HEK293 (cell line): ENCODE data around the gene ERF.

Source experiments
- KLF9 ChIP-seq: fragments of 450-650 bp; formaldehyde crosslinking; IDR thresholded peaks from 2 replicates; pipeline ENCODE4 v1.5.1; 2016; ENCODE audit warnings: missing biosample characterization, missing genetic modification characterization, low read depth
- MEIS1 ChIP-seq: sonication (generic); formaldehyde crosslinking; IDR thresholded peaks from 2 replicates; pipeline ENCODE4 v1.8.1; 2022; ENCODE audit warnings: missing genetic modification reagents, mild to moderate bottlenecking, borderline replicate concordance
- SCRT2 ChIP-seq: fragments of 450-650 bp; formaldehyde crosslinking; IDR thresholded peaks from 2 replicates; pipeline ENCODE4 v1.5.1; 2016; ENCODE audit warnings: missing biosample characterization, missing genetic modification characterization
- ZBTB21 ChIP-seq: fragments of 450-650 bp; formaldehyde crosslinking; IDR thresholded peaks from 2 replicates; pipeline ENCODE4 v1.5.1; 2017; ENCODE audit warnings: missing biosample characterization, missing genetic modification characterization
- ZFP37 ChIP-seq: fragments of 450-650 bp; formaldehyde crosslinking; IDR thresholded peaks from 2 replicates; pipeline ENCODE4 v1.5.1; 2016; ENCODE audit warnings: missing biosample characterization, missing genetic modification characterization
- ZNF10 ChIP-seq: fragments of 450-650 bp; formaldehyde crosslinking; IDR thresholded peaks from 2 replicates; pipeline ENCODE4 v1.5.1; 2017; ENCODE audit warnings: missing biosample characterization, missing genetic modification characterization
- ZNF140 ChIP-seq: fragments of 450-650 bp; formaldehyde crosslinking; IDR thresholded peaks from 2 replicates; pipeline ENCODE4 v1.5.1; 2016; ENCODE audit warnings: missing biosample characterization, missing genetic modification characterization
- ZNF174 ChIP-seq: fragments of 450-650 bp; formaldehyde crosslinking; IDR thresholded peaks from 2 replicates; pipeline ENCODE4 v1.5.0; 2017; ENCODE audit warnings: missing biosample characterization, mild to moderate bottlenecking, missing genetic modification characterization
- ZNF214 ChIP-seq: fragments of 450-650 bp; formaldehyde crosslinking; IDR thresholded peaks from 2 replicates; pipeline ENCODE4 v1.5.1; 2017; ENCODE audit warnings: missing biosample characterization, mild to moderate bottlenecking, missing genetic modification characterization, borderline replicate concordance
- ZNF239 ChIP-seq: fragments of 450-650 bp; formaldehyde crosslinking; IDR thresholded peaks from 2 replicates; pipeline ENCODE4 v1.5.1; 2016; ENCODE audit warnings: missing biosample characterization, missing genetic modification characterization
- ZNF324 ChIP-seq: fragments of 450-650 bp; formaldehyde crosslinking; IDR thresholded peaks from 2 replicates; pipeline ENCODE4 v1.5.1; 2016; ENCODE audit warnings: missing biosample characterization, missing genetic modification characterization
- ZNF391 ChIP-seq: fragments of 450-650 bp; formaldehyde crosslinking; IDR thresholded peaks from 2 replicates; pipeline ENCODE4 v1.5.1; 2016; ENCODE audit warnings: low read depth, missing biosample characterization, missing genetic modification characterization, borderline replicate concordance
- ZNF514 ChIP-seq: fragments of 450-650 bp; formaldehyde crosslinking; IDR thresholded peaks from 2 replicates; pipeline ENCODE4 v1.5.1; 2016; ENCODE audit warnings: missing biosample characterization, missing genetic modification characterization
- ZNF530 ChIP-seq: fragments of 450-650 bp; formaldehyde crosslinking; IDR thresholded peaks from 2 replicates; pipeline ENCODE4 v1.5.1; 2016; ENCODE audit warnings: low read depth, missing biosample characterization, missing genetic modification characterization
- ZNF600 ChIP-seq: fragments of 450-650 bp; formaldehyde crosslinking; IDR thresholded peaks from 2 replicates; pipeline ENCODE4 v1.5.1; 2016; ENCODE audit warnings: missing biosample characterization, missing genetic modification characterization
- ZNF624 ChIP-seq: fragments of 450-650 bp; formaldehyde crosslinking; IDR thresholded peaks from 2 replicates; pipeline ENCODE4 v1.5.1; 2017; ENCODE audit warnings: missing biosample characterization, missing genetic modification characterization
- ZNF76 ChIP-seq: fragments of 450-650 bp; formaldehyde crosslinking; IDR thresholded peaks from 2 replicates; pipeline ENCODE4; 2016; ENCODE audit warnings: low read depth, missing biosample characterization, missing genetic modification characterization, borderline replicate concordance
- ZNF843 ChIP-seq: fragments of 450-650 bp; formaldehyde crosslinking; IDR thresholded peaks from 2 replicates; pipeline ENCODE4 v1.5.1; 2016; ENCODE audit warnings: missing biosample characterization, missing genetic modification characterization
- TF ChIP-seq, protein P1 (sequence below): fragments of 450-650 bp; formaldehyde crosslinking; IDR thresholded peaks from 2 replicates; pipeline ENCODE4 v1.5.1; 2016; ENCODE audit warnings: missing biosample characterization, missing genetic modification characterization
- TF ChIP-seq, protein P2 (sequence below): fragments of 450-650 bp; formaldehyde crosslinking; IDR thresholded peaks from 2 replicates; pipeline ENCODE4 v1.5.1; 2016; ENCODE audit warnings: missing biosample characterization, missing genetic modification characterization
- TF ChIP-seq, protein P3 (sequence below): fragments of 450-650 bp; formaldehyde crosslinking; IDR thresholded peaks from 2 replicates; pipeline ENCODE4 v1.5.1; 2016; ENCODE audit warnings: missing biosample characterization, missing genetic modification characterization
- TF ChIP-seq, protein P4 (sequence below): fragments of 450-650 bp; formaldehyde crosslinking; IDR thresholded peaks from 2 replicates; pipeline ENCODE4 v1.5.1; 2016; ENCODE audit warnings: missing biosample characterization, missing genetic modification characterization, borderline replicate concordance
- TF ChIP-seq, protein P5 (sequence below): fragments of 450-650 bp; formaldehyde crosslinking; IDR thresholded peaks from 2 replicates; pipeline ENCODE4 v1.5.1; 2016; ENCODE audit warnings: missing biosample characterization, missing genetic modification characterization
- TF ChIP-seq, protein P6 (sequence below): fragments of 450-650 bp; formaldehyde crosslinking; IDR thresholded peaks from 2 replicates; pipeline ENCODE4 v1.5.1; 2017; ENCODE audit warnings: missing biosample characterization, missing genetic modification characterization

The ERF gene

DNA sequence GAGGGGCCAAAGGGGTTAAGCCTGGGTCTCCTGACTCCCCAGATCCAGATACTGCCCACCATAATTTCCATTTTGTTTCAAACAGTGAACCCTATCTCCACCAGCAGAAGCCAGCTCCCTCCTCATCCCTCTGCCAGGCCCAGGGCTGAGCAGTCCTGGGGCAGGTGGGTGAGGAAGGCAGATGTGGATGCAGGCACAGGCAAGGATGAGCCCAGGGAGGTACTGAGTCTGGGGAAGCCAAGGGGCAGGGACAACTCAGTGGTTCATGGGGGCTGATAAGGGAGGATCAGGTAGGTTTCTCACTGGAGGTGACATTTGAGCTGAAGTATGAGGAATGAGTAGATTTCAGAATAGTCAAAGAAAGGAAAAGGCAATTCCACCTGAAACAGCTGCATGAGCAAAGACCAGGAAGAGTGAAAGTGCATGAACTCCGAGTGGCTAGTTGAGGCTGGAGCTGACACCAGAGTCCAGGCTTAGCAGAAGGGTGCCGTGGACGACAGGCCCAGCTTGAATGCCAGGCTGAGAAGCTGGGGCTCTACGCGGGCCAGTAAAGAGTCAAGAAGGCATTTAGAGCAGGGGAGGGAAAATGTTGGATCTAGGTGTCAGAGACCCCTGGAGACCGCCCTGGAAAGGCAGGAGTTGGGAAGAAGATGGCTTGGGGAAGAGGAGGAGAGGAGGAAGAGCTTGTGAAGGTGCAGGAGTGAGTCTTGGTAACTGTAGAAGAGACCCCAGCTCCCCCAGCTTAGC, 24.4 kb upstream of the ERF start (continued):
- TF ChIP-seq, protein P1, sequence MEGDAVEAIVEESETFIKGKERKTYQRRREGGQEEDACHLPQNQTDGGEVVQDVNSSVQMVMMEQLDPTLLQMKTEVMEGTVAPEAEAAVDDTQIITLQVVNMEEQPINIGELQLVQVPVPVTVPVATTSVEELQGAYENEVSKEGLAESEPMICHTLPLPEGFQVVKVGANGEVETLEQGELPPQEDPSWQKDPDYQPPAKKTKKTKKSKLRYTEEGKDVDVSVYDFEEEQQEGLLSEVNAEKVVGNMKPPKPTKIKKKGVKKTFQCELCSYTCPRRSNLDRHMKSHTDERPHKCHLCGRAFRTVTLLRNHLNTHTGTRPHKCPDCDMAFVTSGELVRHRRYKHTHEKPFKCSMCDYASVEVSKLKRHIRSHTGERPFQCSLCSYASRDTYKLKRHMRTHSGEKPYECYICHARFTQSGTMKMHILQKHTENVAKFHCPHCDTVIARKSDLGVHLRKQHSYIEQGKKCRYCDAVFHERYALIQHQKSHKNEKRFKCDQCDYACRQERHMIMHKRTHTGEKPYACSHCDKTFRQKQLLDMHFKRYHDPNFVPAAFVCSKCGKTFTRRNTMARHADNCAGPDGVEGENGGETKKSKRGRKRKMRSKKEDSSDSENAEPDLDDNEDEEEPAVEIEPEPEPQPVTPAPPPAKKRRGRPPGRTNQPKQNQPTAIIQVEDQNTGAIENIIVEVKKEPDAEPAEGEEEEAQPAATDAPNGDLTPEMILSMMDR (tag by site-specific recombination): no peak
- TF ChIP-seq ZNF530 (tag by site-specific recombination): no peak
- TF ChIP-seq, protein P2, sequence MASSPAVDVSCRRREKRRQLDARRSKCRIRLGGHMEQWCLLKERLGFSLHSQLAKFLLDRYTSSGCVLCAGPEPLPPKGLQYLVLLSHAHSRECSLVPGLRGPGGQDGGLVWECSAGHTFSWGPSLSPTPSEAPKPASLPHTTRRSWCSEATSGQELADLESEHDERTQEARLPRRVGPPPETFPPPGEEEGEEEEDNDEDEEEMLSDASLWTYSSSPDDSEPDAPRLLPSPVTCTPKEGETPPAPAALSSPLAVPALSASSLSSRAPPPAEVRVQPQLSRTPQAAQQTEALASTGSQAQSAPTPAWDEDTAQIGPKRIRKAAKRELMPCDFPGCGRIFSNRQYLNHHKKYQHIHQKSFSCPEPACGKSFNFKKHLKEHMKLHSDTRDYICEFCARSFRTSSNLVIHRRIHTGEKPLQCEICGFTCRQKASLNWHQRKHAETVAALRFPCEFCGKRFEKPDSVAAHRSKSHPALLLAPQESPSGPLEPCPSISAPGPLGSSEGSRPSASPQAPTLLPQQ (tag by site-specific recombination): peak; percentile 24; the same call in 1 of the 2 replicates
- no peak; the same call in 1 of the 2 replicates for TF ChIP-seq ZNF76
- no peak for TF ChIP-seq SCRT2 (tag by site-specific recombination)
- no peak for TF ChIP-seq ZNF514 (tag by site-specific recombination)
- TF ChIP-seq, protein P3, sequence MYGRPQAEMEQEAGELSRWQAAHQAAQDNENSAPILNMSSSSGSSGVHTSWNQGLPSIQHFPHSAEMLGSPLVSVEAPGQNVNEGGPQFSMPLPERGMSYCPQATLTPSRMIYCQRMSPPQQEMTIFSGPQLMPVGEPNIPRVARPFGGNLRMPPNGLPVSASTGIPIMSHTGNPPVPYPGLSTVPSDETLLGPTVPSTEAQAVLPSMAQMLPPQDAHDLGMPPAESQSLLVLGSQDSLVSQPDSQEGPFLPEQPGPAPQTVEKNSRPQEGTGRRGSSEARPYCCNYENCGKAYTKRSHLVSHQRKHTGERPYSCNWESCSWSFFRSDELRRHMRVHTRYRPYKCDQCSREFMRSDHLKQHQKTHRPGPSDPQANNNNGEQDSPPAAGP (tag by site-specific recombination): peak; percentile 41
- peak; percentile 27; the same call in 1 of the 2 replicates for TF ChIP-seq ZBTB21 (tag by site-specific recombination)
- TF ChIP-seq ZNF140 (tag by site-specific recombination): no peak
- TF ChIP-seq, protein P4, sequence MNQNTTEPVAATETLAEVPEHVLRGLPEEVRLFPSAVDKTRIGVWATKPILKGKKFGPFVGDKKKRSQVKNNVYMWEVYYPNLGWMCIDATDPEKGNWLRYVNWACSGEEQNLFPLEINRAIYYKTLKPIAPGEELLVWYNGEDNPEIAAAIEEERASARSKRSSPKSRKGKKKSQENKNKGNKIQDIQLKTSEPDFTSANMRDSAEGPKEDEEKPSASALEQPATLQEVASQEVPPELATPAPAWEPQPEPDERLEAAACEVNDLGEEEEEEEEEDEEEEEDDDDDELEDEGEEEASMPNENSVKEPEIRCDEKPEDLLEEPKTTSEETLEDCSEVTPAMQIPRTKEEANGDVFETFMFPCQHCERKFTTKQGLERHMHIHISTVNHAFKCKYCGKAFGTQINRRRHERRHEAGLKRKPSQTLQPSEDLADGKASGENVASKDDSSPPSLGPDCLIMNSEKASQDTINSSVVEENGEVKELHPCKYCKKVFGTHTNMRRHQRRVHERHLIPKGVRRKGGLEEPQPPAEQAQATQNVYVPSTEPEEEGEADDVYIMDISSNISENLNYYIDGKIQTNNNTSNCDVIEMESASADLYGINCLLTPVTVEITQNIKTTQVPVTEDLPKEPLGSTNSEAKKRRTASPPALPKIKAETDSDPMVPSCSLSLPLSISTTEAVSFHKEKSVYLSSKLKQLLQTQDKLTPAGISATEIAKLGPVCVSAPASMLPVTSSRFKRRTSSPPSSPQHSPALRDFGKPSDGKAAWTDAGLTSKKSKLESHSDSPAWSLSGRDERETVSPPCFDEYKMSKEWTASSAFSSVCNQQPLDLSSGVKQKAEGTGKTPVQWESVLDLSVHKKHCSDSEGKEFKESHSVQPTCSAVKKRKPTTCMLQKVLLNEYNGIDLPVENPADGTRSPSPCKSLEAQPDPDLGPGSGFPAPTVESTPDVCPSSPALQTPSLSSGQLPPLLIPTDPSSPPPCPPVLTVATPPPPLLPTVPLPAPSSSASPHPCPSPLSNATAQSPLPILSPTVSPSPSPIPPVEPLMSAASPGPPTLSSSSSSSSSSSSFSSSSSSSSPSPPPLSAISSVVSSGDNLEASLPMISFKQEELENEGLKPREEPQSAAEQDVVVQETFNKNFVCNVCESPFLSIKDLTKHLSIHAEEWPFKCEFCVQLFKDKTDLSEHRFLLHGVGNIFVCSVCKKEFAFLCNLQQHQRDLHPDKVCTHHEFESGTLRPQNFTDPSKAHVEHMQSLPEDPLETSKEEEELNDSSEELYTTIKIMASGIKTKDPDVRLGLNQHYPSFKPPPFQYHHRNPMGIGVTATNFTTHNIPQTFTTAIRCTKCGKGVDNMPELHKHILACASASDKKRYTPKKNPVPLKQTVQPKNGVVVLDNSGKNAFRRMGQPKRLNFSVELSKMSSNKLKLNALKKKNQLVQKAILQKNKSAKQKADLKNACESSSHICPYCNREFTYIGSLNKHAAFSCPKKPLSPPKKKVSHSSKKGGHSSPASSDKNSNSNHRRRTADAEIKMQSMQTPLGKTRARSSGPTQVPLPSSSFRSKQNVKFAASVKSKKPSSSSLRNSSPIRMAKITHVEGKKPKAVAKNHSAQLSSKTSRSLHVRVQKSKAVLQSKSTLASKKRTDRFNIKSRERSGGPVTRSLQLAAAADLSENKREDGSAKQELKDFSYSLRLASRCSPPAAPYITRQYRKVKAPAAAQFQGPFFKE: no peak
- TF ChIP-seq ZNF600: peak; percentile 49; the same call in 1 of the 2 replicates
- TF ChIP-seq, protein P5, sequence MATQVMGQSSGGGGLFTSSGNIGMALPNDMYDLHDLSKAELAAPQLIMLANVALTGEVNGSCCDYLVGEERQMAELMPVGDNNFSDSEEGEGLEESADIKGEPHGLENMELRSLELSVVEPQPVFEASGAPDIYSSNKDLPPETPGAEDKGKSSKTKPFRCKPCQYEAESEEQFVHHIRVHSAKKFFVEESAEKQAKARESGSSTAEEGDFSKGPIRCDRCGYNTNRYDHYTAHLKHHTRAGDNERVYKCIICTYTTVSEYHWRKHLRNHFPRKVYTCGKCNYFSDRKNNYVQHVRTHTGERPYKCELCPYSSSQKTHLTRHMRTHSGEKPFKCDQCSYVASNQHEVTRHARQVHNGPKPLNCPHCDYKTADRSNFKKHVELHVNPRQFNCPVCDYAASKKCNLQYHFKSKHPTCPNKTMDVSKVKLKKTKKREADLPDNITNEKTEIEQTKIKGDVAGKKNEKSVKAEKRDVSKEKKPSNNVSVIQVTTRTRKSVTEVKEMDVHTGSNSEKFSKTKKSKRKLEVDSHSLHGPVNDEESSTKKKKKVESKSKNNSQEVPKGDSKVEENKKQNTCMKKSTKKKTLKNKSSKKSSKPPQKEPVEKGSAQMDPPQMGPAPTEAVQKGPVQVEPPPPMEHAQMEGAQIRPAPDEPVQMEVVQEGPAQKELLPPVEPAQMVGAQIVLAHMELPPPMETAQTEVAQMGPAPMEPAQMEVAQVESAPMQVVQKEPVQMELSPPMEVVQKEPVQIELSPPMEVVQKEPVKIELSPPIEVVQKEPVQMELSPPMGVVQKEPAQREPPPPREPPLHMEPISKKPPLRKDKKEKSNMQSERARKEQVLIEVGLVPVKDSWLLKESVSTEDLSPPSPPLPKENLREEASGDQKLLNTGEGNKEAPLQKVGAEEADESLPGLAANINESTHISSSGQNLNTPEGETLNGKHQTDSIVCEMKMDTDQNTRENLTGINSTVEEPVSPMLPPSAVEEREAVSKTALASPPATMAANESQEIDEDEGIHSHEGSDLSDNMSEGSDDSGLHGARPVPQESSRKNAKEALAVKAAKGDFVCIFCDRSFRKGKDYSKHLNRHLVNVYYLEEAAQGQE (tag by site-specific recombination): 0 out of 2 replicates have a peak, but pooled peaks have one; percentile 11
- no peak for TF ChIP-seq KLF9
- TF ChIP-seq ZNF239 (tag by site-specific recombination): no peak
- TF ChIP-seq ZNF843 (tag by site-specific recombination): peak; percentile 14; the same call in 1 of the 2 replicates
- no peak for TF ChIP-seq ZNF214 (tag by site-specific recombination)
- TF ChIP-seq ZNF624 (tag by site-specific recombination): no peak
- TF ChIP-seq ZNF174 (tag by site-specific recombination): no peak
- peak; percentile 65; the same call in 1 of the 2 replicates for TF ChIP-seq ZNF391 (tag by site-specific recombination)
- TF ChIP-seq, protein P6, sequence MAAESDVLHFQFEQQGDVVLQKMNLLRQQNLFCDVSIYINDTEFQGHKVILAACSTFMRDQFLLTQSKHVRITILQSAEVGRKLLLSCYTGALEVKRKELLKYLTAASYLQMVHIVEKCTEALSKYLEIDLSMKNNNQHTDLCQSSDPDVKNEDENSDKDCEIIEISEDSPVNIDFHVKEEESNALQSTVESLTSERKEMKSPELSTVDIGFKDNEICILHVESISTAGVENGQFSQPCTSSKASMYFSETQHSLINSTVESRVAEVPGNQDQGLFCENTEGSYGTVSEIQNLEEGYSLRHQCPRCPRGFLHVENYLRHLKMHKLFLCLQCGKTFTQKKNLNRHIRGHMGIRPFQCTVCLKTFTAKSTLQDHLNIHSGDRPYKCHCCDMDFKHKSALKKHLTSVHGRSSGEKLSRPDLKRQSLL (tag by site-specific recombination): peak; percentile 1; the same call in 1 of the 2 replicates
- TF ChIP-seq ZNF324 (tag by site-specific recombination): no peak
- TF ChIP-seq ZNF10 (tag by site-specific recombination): no peak
- peak; percentile 19; the same call in 1 of the 2 replicates for TF ChIP-seq ZFP37
- no peak for TF ChIP-seq MEIS1 (CRISPR knock-in tag)
